Measurements from ENCODE around the gene UBTD2. TPM values are rescaled to one million over a fixed set of nuclear protein-coding genes. Genes with fewer than 3 reads are reported as not detected.

The UBTD2 gene
- total and polyA plus RNA-seq, 9 of the 15 experiments (the other 6 are each of a cell fraction or from before 2014, with no cell fraction given): 0.01 to 0.46 (median 0.15) TPM; not detected in 1

GRCh38 chr5:172187118-172188032 lies 96.2 kb downstream of the UBTD2 start (continued):
- TF ChIP-seq ZNF586 (CRISPR knock-in tag; conservative IDR thresholded peaks at IDR 0.05): no peak
- TF ChIP-seq NR4A1 (CRISPR knock-in tag; IDR thresholded peaks at IDR 0.05): no peak
- TF ChIP-seq NR4A1 (tag; IDR thresholded peaks at IDR 0.05): no peak
- no peak for TF ChIP-seq E2F1 (CRISPR knock-in tag; IDR thresholded peaks at IDR 0.05)
- TF ChIP-seq MCM2 (IDR thresholded peaks at IDR 0.05; ENCODE audit: low read depth): no peak
- TF ChIP-seq SRSF1 (IDR thresholded peaks at IDR 0.05; ENCODE audit: low read depth, low read length): no peak
- TF ChIP-seq KDM5B (IDR thresholded peaks at IDR 0.05; ENCODE audit: insufficient replicate concordance, low read depth, low read length): no peak
- TF ChIP-seq JUND (IDR thresholded peaks at IDR 0.05; ENCODE audit: borderline replicate concordance, low read depth, low read length): peak; percentile 53; the same call in 1 of the 2 replicates
- TF ChIP-seq JUND (tag; IDR thresholded peaks at IDR 0.05; ENCODE audit: borderline replicate concordance, low read depth, low read length): peak; percentile 20; the same call in 1 of the 3 replicates
- peak; percentile 30; the same call in 1 of the 2 replicates for TF ChIP-seq NCOA6 (IDR thresholded peaks at IDR 0.05)
- TF ChIP-seq NKRF (IDR thresholded peaks at IDR 0.05; ENCODE audit: borderline replicate concordance): peak; percentile 31; the same call in 1 of the 2 replicates
- 0 out of 2 replicates have a peak, but pooled peaks have one; percentile 21 for TF ChIP-seq CREM (IDR thresholded peaks at IDR 0.05; ENCODE audit: low read depth)
- TF ChIP-seq HNRNPLL (IDR thresholded peaks at IDR 0.05; ENCODE audit: low read depth, low read length, poor library complexity, severe bottlenecking): no peak
- TF ChIP-seq, protein P1, sequence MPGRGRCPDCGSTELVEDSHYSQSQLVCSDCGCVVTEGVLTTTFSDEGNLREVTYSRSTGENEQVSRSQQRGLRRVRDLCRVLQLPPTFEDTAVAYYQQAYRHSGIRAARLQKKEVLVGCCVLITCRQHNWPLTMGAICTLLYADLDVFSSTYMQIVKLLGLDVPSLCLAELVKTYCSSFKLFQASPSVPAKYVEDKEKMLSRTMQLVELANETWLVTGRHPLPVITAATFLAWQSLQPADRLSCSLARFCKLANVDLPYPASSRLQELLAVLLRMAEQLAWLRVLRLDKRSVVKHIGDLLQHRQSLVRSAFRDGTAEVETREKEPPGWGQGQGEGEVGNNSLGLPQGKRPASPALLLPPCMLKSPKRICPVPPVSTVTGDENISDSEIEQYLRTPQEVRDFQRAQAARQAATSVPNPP (IDR thresholded peaks at IDR 0.05; ENCODE audit: borderline replicate concordance, insufficient read depth, insufficient read length): no peak
- TF ChIP-seq RBM25 (IDR thresholded peaks at IDR 0.05; ENCODE audit: low read depth, low read length, severe bottlenecking): no peak
- TF ChIP-seq HIVEP1 (CRISPR knock-in tag; IDR thresholded peaks at IDR 0.05): no peak
- TF ChIP-seq ETV1 (tag; conservative IDR thresholded peaks at IDR 0.05; ENCODE audit: low read depth): peak; percentile 57; the same call in 1 of the 2 replicates
- no peak for TF ChIP-seq NFXL1 (CRISPR knock-in tag; IDR thresholded peaks at IDR 0.05)
- TF ChIP-seq SMARCA4 (IDR thresholded peaks at IDR 0.05): 0 out of 2 replicates have a peak, but pooled peaks have one; percentile 44
- TF ChIP-seq SMARCC2 (IDR thresholded peaks at IDR 0.05; ENCODE audit: low read depth): no peak
- TF ChIP-seq, protein P2, sequence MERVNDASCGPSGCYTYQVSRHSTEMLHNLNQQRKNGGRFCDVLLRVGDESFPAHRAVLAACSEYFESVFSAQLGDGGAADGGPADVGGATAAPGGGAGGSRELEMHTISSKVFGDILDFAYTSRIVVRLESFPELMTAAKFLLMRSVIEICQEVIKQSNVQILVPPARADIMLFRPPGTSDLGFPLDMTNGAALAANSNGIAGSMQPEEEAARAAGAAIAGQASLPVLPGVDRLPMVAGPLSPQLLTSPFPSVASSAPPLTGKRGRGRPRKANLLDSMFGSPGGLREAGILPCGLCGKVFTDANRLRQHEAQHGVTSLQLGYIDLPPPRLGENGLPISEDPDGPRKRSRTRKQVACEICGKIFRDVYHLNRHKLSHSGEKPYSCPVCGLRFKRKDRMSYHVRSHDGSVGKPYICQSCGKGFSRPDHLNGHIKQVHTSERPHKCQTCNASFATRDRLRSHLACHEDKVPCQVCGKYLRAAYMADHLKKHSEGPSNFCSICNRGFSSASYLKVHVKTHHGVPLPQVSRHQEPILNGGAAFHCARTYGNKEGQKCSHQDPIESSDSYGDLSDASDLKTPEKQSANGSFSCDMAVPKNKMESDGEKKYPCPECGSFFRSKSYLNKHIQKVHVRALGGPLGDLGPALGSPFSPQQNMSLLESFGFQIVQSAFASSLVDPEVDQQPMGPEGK (CRISPR knock-in tag; IDR thresholded peaks at IDR 0.05; ENCODE audit: borderline replicate concordance): no peak
